Progenitor cell of endocrine pancreas (in vitro differentiated cells): Measurements from ENCODE around the gene SAMD5. TPM values are rescaled to one million over a fixed set of nuclear protein-coding genes. Genes with fewer than 3 reads are reported as not detected.

ENCODE experiments used
- DNase-seq: peaks from one replicate; pipeline ENCODE4 v3.0.0; 2021; ENCODE audit warnings: low spot score; ENCODE audit not compliant: unreplicated experiment
- H3K27ac Mint-ChIP-seq: 2 replicates; pipeline ENCODE4 v1.8.0; 2021; ENCODE audit warnings: mild to moderate bottlenecking, moderate library complexity, mixed read lengths
- H3K27me3 Mint-ChIP-seq: 2 replicates; pipeline ENCODE4 v1.8.0; 2021; ENCODE audit warnings: mixed read lengths
- H3K36me3 Mint-ChIP-seq: 2 replicates; pipeline ENCODE4 v1.8.0; 2022; ENCODE audit warnings: mixed read lengths; ENCODE audit not compliant: insufficient read depth
- H3K4me1 Mint-ChIP-seq: 2 replicates; pipeline ENCODE4 v1.8.0; 2021; ENCODE audit warnings: low read depth, mixed read lengths
- H3K4me3 Mint-ChIP-seq: 2 replicates; pipeline ENCODE4 v1.8.0; 2021; ENCODE audit warnings: low read depth, mild to moderate bottlenecking, moderate library complexity, mixed read lengths
- H3K9me3 Mint-ChIP-seq: 2 replicates; pipeline ENCODE4 v1.8.0; 2021; ENCODE audit warnings: low read depth, mixed read lengths
- CTCF ChIP-seq: fragments of 200-600 bp; sonication (generic); IDR thresholded peaks from one replicate; pipeline ENCODE4 v1.5.0; 2021; ENCODE audit warnings: antibody characterized with exemption, mild to moderate bottlenecking; ENCODE audit not compliant: unreplicated experiment
- total RNA-seq: library from RNA; stranded (reverse); gene quantifications from 2 replicates; pipeline ENCODE4 v1.2.1, GENCODE V29; 2021

SAMD5 gene
- total RNA-seq, 1 donor from 2014 or later, result 24.0 TPM

GRCh38 chr6:147548921-147549475, 40.5 kb downstream of the SAMD5 start:
- Mint-ChIP-seq H3K27me3 (no peaks in the 10 kb centered on the region), H3K4me3 (no peak overlapping the region), H3K4me1 (peaks cover 6% of the 10 kb centered on the region), H3K9me3 (peaks cover 3% of the 10 kb centered on the region), H3K36me3 (peaks cover 6% of the 10 kb centered on the region), H3K27ac (no peak overlapping the region)
- no peak for TF ChIP-seq CTCF
- DNase-seq, result no peak

GRCh38 chr6:147549531-147549930, 41.0 kb downstream of the SAMD5 start:
- Mint-ChIP-seq H3K4me1 (peaks cover 6% of the 10 kb centered on the region), H3K36me3 (peaks cover 6% of the 10 kb centered on the region), H3K27me3 (no peaks in the 10 kb centered on the region), H3K9me3 (peaks cover 3% of the 10 kb centered on the region), H3K27ac (no peak overlapping the region), H3K4me3 (no peak overlapping the region)
- no peak for DNase-seq
- no peak for TF ChIP-seq CTCF

GRCh38 chr6:147551976-147552375, 43.5 kb downstream of the SAMD5 start:
- peaks cover 6% of the 10 kb centered on the region for H3K36me3 Mint-ChIP-seq

GRCh38 chr6:147553099-147553498, 44.6 kb downstream of the SAMD5 start:
- Mint-ChIP-seq H3K4me1 (peaks cover 3% of the 10 kb centered on the region), H3K9me3 (peaks cover 6% of the 10 kb centered on the region), H3K36me3 (peaks cover 10% of the 10 kb centered on the region), H3K4me3 (no peak overlapping the region), H3K27ac (no peak overlapping the region), H3K27me3 (no peaks in the 10 kb centered on the region)
- TF ChIP-seq CTCF, result no peak
- DNase-seq, result no peak

More at GRCh38 chr6:147551976-147552375, 43.5 kb downstream of the SAMD5 start:
- H3K27ac Mint-ChIP-seq, result no peak overlapping the region
- H3K4me1 Mint-ChIP-seq, result peaks cover 2% of the 10 kb centered on the region
- no peak overlapping the region for H3K4me3 Mint-ChIP-seq
- TF ChIP-seq CTCF, result no peak
- DNase-seq, result no peak
- H3K9me3 Mint-ChIP-seq, result peaks cover 3% of the 10 kb centered on the region
- no peaks in the 10 kb centered on the region for H3K27me3 Mint-ChIP-seq

- no peak overlapping the region for H3K4me3 Mint-ChIP-seq
- no peak for DNase-seq
- peaks cover 10% of the 10 kb centered on the region for H3K9me3 Mint-ChIP-seq
- peaks cover 9% of the 10 kb centered on the region for H3K4me1 Mint-ChIP-seq
- no peaks in the 10 kb centered on the region for H3K27me3 Mint-ChIP-seq
- H3K27ac Mint-ChIP-seq, result no peak overlapping the region
- peaks cover 13% of the 10 kb centered on the region for H3K36me3 Mint-ChIP-seq
- no peak for TF ChIP-seq CTCF
Observed at GRCh38 chr6:147554281-147554680, 45.8 kb downstream of the SAMD5 start.
